ENCODE data around the gene PASD1. TPM values are rescaled to one million over a fixed set of nuclear protein-coding genes. Genes with fewer than 3 reads are reported as not detected.
"Not testable (repeated sequence)": the region's sequence is repeated elsewhere in the genome, so short reads cannot be mapped to it uniquely, and the experiment has no call there.

PASD1 gene
- total RNA-seq, 1 experiment from 2014 or later = not detected

DNA sequence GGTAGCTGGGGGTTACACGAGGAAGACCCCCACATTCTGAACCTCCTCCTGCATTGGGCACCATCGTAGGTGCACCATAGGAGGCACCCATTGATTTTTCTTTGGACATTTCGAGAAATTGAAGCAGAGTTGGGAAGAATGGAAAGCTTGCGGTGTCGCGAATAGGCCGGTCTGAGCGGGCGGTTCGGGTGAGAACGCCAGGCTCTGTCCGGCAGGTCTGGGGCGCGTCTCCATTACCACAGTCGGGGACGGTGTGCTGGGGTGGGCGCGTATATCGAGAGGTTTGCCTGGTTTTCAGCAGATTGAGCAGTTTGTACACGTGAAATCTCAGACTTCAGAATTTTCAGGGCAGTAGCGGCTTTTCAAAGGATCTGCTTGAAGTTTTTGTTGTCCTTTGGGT, 560 bp downstream of the PASD1 start:
- intact Hi-C loops (cut with micrococcal nuclease) = no loop called here
- H3K4me1 Mint-ChIP-seq (ENCODE audit: insufficient read depth, unreplicated experiment) = no peaks in the 10 kb centered on the region
- H3K9me3 Mint-ChIP-seq (ENCODE audit: unreplicated experiment) = no peaks in the 10 kb centered on the region
- BruUV-seq (replicated peaks) = no TSS peak
- TF ChIP-seq, protein P1, sequence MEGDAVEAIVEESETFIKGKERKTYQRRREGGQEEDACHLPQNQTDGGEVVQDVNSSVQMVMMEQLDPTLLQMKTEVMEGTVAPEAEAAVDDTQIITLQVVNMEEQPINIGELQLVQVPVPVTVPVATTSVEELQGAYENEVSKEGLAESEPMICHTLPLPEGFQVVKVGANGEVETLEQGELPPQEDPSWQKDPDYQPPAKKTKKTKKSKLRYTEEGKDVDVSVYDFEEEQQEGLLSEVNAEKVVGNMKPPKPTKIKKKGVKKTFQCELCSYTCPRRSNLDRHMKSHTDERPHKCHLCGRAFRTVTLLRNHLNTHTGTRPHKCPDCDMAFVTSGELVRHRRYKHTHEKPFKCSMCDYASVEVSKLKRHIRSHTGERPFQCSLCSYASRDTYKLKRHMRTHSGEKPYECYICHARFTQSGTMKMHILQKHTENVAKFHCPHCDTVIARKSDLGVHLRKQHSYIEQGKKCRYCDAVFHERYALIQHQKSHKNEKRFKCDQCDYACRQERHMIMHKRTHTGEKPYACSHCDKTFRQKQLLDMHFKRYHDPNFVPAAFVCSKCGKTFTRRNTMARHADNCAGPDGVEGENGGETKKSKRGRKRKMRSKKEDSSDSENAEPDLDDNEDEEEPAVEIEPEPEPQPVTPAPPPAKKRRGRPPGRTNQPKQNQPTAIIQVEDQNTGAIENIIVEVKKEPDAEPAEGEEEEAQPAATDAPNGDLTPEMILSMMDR (IDR thresholded peaks at IDR 0.05; ENCODE audit: unreplicated experiment) = no peak
- DNase-seq (ENCODE audit: unreplicated experiment) = no peak
- POLR2A ChIA-PET = no interaction called here
- peaks cover 4% of the 10 kb centered on the region for H3K36me3 Mint-ChIP-seq (ENCODE audit: insufficient read depth, unreplicated experiment)
- no peak overlapping the region for H3K27ac Mint-ChIP-seq (ENCODE audit: low read depth, unreplicated experiment)
- CTCF ChIA-PET = interaction anchor here (0.6 kb wide), 1 partner anchor 1069 kb away, joined by 3 read pairs; no protein-coding TSS in a partner anchor
- H3K4me3 Mint-ChIP-seq (ENCODE audit: unreplicated experiment) = no peak overlapping the region
- peaks cover 34% of the 10 kb centered on the region for H3K27me3 Mint-ChIP-seq (ENCODE audit: insufficient read depth, unreplicated experiment)

DNA sequence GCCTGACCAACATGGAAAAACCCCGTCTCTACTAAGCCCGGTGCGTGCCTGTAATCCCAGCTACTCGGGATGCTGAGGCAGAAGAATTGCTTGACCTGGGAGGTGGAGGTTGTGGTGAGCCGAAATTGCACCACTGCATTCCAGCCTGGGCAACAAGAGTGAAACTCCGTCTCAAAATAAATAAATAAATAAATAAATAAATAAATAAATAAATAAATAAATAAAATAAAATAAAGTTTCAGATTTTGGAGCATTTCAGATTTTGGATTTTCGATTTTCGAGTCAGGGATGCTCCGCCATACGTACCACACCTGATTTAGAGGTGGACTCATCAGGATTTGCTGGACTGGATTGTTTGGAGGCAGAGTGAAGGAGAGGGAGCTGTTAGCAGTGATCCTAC, 3.4 kb downstream of the PASD1 start:
- POLR2A ChIA-PET; H3K27ac Mint-ChIP-seq (ENCODE audit: low read depth, unreplicated experiment); H3K4me3 Mint-ChIP-seq (ENCODE audit: unreplicated experiment); intact Hi-C loops (cut with micrococcal nuclease); CTCF ChIA-PET; H3K9me3 Mint-ChIP-seq (ENCODE audit: unreplicated experiment); DNase-seq (ENCODE audit: unreplicated experiment); H3K36me3 Mint-ChIP-seq (ENCODE audit: insufficient read depth, unreplicated experiment); H3K4me1 Mint-ChIP-seq (ENCODE audit: insufficient read depth, unreplicated experiment); BruUV-seq (replicated peaks): not testable (repeated sequence)
- H3K27me3 Mint-ChIP-seq (ENCODE audit: insufficient read depth, unreplicated experiment) = peaks cover 52% of the 10 kb centered on the region

DNA sequence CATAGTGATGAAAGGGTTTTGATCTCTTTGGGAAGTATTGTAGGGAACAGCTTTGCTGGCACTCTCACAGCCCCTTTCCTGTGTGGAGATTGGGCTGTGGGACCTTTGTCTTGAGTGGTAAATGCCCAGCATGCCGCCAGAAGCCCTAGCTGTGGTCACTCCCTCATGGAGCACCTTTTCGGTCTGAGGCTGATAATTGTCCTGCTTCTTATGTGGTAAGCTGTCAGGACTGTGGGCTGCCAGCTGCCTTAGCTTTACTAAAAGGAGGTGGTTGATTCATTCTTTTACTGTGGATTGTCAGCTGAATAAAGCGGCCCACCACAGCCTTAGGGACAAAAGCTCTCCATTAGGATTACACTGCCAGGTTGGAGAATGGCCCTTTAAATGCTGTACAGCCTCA, 7.1 kb downstream of the PASD1 start:
- H3K27ac Mint-ChIP-seq (ENCODE audit: low read depth, unreplicated experiment) = no peak overlapping the region
- POLR2A ChIA-PET = no interaction called here
- H3K36me3 Mint-ChIP-seq (ENCODE audit: insufficient read depth, unreplicated experiment) = no peaks in the 10 kb centered on the region
- BruUV-seq (replicated peaks) = no TSS peak
- no peak for DNase-seq (ENCODE audit: unreplicated experiment)
- no peak overlapping the region for H3K4me3 Mint-ChIP-seq (ENCODE audit: unreplicated experiment)
- CTCF ChIA-PET = interaction anchor here (1.5 kb wide), 1 partner anchor 64 kb away, joined by 3 read pairs; no protein-coding TSS in a partner anchor
- intact Hi-C loops (cut with micrococcal nuclease) = no loop called here
- H3K9me3 Mint-ChIP-seq (ENCODE audit: unreplicated experiment) = no peaks in the 10 kb centered on the region
- TF ChIP-seq, protein P1 (IDR thresholded peaks at IDR 0.05; ENCODE audit: unreplicated experiment) = no peak
- H3K4me1 Mint-ChIP-seq (ENCODE audit: insufficient read depth, unreplicated experiment) = no peaks in the 10 kb centered on the region
- H3K27me3 Mint-ChIP-seq (ENCODE audit: insufficient read depth, unreplicated experiment) = peaks cover 72% of the 10 kb centered on the region

DNA sequence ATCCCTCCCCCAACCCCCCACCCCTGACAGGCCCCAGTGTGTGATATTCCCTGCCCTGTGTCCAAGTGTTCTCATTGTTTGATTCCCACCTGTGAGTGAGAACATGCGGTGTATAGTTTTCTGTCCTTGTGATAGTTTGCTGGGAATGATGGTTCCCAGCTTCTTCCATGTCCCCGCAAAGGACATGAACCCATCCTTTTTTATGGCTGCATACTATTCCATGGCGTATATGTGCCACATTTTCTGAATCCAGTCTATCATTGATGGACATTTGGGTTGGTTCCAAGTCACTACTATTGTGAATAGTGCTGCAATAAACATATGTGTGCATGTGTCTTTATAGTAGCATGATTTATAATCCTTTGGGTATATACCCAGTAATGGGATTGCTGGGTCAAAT, 29.9 kb downstream of the PASD1 start:
- H3K36me3 Mint-ChIP-seq (ENCODE audit: insufficient read depth, unreplicated experiment); H3K4me1 Mint-ChIP-seq (ENCODE audit: insufficient read depth, unreplicated experiment); H3K27me3 Mint-ChIP-seq (ENCODE audit: insufficient read depth, unreplicated experiment); H3K9me3 Mint-ChIP-seq (ENCODE audit: unreplicated experiment); BruUV-seq (replicated peaks); H3K27ac Mint-ChIP-seq (ENCODE audit: low read depth, unreplicated experiment); intact Hi-C loops (cut with micrococcal nuclease); DNase-seq (ENCODE audit: unreplicated experiment); POLR2A ChIA-PET; H3K4me3 Mint-ChIP-seq (ENCODE audit: unreplicated experiment); CTCF ChIA-PET: not testable (repeated sequence)

DNA sequence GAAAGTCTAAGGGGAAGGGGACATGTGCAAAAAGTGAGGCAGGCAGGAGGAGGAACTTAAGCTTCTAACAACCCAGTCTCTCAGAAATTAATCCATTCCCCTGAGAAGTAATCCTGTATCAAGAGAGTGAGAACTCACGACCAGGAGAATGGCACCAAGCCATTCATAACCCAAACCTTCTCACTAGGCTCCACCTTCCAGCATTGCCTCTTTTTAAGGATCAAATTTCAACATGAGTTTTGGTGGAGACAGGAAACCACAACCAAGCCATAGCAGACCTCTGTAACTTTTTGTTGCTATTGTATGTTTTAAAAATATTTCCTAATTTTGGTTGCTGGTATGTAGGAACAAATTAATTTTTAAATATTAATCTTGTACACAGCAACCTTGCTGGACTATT, 32.8 kb downstream of the PASD1 start:
- H3K9me3 Mint-ChIP-seq (ENCODE audit: unreplicated experiment) = no peaks in the 10 kb centered on the region
- DNase-seq (ENCODE audit: unreplicated experiment) = peak; percentile 42

More for the DNA sequence above, 32.8 kb downstream of the PASD1 start:
- H3K4me1 Mint-ChIP-seq (ENCODE audit: insufficient read depth, unreplicated experiment) = no peaks in the 10 kb centered on the region
- H3K27ac Mint-ChIP-seq (ENCODE audit: low read depth, unreplicated experiment) = no peak overlapping the region
- H3K36me3 Mint-ChIP-seq (ENCODE audit: insufficient read depth, unreplicated experiment) = no peaks in the 10 kb centered on the region
- TF ChIP-seq, protein P1 (IDR thresholded peaks at IDR 0.05; ENCODE audit: unreplicated experiment) = no peak
- intact Hi-C loops (cut with micrococcal nuclease) = no loop called here
- ChIA-PET POLR2A (no interaction called here), CTCF (no interaction called here)
- no peaks in the 10 kb centered on the region for H3K27me3 Mint-ChIP-seq (ENCODE audit: insufficient read depth, unreplicated experiment)
- BruUV-seq (replicated peaks) = no TSS peak
- no peak overlapping the region for H3K4me3 Mint-ChIP-seq (ENCODE audit: unreplicated experiment)

Measured in MCF 10A (cell line).